Measurements from ENCODE around the gene IDUA.

GRCh38 chr4:954211-955020 lies 32.4 kb upstream of the IDUA start:
- TF ChIP-seq CTCF (IDR thresholded peaks at IDR 0.05; ENCODE audit: insufficient read depth, low read length): no peak
- TF ChIP-seq SPI1 (IDR thresholded peaks at IDR 0.05; ENCODE audit: borderline replicate concordance, low read depth): no peak
- TF ChIP-seq REST (IDR thresholded peaks at IDR 0.05; ENCODE audit: insufficient replicate concordance, low read depth): no peak
- no peak for TF ChIP-seq GABPA (IDR thresholded peaks at IDR 0.05; ENCODE audit: low read depth)

All from HL-60 (cell line).